GM18873 (cell line): ENCODE data around the gene SLC16A12.
"Not testable (repeated sequence)": the region's sequence is repeated elsewhere in the genome, so short reads cannot be mapped to it uniquely, and the experiment has no call there.

Experiments used
- ATAC-seq: cut with Tn5 transposase; IDR thresholded peaks from one replicate; pipeline ENCODE4 v1.9.1; 2021; ENCODE audit warnings: mild to moderate bottlenecking, moderate library complexity, moderate number of reproducible peaks; ENCODE audit not compliant: unreplicated experiment, low FRiP score

Gene SLC16A12

DNA sequence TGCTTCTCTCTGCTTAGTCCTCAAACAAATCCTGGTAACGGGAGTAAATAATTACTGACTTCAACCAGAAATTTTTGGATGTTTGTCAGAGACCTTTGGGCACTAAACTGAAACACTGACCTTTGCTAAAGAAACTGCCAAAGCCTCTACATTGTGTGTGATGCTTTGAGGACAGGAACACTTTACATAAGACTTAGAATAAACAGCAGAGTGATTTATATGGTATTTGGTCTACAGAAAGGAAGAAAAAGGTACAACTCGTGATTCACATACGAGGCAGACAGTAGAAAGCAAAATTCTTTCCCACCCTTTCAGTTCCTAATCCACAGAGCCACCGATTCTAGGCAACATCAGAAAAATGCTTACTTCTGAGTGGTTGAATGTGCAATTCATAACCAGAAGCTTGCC lies 59.8 kb downstream of the SLC16A12 start:
- ATAC-seq = no peak

DNA sequence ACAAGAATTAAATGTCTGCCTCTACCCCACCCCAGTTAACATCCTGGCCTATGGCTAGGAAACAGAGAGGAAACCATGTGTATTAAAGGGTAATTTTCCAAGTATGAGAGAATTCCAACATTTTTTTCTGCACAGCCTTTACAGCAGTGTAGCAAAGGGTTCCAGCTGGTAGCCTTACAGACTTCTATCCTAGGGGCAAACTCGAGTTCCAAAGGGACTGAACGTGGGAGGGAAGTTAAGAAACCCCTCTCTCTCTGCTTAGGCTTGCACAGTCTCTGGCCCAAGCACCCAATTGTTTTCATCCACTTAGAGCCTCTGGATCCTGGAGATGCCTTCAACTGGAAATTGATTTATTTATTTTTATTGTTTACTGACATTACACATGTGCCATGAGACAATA lies 60.3 kb downstream of the SLC16A12 start:
- ATAC-seq = no peak

DNA sequence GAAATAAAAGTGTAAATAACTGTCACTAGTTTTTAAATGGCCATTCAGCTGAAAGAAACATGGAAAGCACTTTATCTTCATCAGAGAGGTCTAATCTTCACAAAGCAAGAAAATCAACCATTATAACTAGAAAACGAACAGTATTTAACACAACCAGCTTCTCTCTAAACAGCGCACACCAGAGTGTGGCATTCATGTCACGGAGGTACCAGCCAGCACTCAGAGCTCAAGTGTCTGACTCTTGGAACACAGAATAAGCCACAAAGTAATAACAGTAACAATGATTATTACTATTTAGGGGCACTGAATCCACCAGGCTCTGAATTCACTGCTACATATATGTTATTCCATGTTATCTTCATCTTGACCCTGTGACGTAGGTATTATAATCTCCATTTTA lies 60.9 kb downstream of the SLC16A12 start:
- ATAC-seq = no peak

DNA sequence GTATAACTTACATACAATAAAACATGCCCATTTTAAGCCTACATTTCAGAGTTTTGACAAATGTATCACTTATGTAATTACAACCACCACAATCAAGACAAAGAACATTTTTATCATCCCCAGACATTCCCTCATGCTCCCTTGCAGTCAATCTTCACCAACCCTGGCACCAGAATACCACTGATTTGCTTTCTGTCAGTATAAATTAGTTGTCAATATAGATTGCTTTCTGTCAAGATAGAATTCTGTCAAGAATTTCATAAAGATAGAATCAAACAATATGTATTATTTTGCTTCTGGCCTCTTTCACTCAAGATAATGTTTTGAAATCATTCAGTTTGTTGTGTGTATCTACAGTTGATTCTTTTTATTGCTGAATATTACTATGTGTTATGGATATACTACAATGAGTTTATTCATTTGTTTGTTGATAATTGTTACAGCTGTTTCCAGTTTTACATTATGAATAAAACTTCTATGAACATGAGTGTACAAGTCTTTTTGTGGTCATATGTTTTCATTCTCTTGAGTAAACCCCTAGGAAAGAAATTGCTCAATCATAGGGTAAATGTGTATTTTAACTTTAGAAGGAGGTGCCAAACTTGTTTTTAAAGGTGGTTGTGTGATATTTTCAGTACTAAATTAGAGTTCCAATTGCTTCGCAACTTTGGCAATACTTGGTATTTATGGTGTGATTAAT lies 64.1 kb downstream of the SLC16A12 start:
- ATAC-seq = no peak

DNA sequence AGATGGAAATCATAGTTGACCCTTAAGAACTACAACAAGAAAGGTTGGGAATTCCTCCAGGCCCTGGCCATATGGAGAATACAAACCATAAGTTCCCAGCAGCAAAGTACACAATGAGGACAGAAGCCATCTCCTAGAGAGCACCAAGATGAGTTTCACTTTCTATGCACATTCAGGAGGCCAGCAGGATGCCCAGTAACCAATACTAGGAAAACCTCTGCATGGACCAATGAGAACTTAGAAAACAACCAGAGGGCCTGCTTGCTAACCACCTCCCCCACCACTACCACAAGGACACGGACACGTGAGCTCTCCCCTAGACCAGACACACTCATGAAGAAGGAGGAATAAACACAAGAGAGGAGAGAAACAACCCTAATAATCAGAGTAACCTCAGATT lies 64.8 kb downstream of the SLC16A12 start:
- ATAC-seq = no peak

DNA sequence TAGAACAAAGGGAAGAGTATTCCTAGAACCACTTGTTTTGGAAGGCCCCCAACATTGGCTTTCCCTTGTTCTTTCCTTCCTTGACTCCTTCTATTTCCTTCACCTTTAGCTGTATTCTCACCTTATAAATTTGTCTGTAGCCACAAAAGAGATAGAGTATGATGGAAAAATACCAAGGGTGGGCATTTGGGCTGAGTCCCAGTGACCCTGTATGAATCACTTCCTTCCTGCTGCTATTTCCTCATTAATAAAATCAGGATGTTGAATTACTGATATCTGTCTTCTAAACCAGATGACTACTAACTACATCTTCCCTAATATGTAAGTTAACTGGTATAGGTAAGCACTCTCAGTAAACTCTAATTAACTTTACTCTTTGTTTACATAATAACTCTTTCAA lies 65.9 kb downstream of the SLC16A12 start:
- ATAC-seq = no peak

DNA sequence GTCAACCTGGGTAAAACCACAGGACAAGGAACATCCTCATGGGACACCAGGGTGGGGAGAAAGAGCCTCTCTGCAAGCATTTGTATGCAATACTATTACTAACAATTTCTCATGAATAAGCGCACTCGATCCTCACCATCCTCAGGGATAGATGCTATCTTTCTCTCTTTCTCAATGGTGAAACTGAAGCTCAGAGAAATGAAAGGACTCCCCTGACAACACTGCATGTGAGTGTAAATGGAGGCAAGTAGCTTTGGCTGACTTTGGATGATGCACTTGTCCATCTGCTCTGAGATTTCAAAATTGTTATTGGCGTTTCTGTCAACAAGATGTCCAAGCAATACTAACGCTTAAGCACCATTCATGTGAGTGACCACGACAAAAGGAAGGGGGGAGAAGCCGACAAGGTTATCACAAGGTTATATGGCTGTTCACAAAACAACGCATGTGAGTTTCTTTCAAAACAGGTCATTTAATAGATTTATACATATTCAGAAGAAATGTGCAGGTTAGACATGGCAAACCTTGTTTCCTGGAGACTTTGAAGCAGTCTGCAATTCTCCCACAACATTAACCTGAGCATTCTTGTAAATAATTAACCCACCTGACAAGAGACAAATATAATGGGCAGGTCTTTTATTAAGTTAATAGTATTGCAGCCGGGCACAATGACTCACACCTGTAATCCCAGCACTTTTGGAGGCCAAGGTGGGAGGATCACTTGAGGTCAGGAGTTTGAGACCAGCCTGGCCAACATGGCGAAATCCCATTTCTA lies 67.0 kb downstream of the SLC16A12 start:
- ATAC-seq = no peak

DNA sequence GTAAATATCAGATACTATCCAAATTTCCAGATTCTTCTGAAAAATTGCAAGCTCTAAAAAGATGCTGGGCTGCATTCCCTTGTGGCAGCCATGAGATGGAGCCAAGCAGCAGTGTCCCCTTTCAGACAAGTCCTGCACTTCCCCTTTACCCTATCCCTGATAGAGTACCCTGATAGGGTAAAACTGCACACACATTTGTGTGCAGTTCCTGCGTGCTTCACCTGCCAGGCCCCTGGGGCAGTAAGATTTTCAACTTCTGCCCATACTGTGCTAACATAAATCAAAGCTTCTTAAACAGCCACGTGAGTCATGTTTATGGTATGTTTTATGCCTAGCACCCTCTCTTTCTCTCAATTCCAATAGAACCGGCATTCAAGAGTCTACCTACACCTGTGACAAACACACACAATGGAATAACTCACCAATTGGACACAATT lies 68.8 kb downstream of the SLC16A12 start:
- ATAC-seq = no peak

DNA sequence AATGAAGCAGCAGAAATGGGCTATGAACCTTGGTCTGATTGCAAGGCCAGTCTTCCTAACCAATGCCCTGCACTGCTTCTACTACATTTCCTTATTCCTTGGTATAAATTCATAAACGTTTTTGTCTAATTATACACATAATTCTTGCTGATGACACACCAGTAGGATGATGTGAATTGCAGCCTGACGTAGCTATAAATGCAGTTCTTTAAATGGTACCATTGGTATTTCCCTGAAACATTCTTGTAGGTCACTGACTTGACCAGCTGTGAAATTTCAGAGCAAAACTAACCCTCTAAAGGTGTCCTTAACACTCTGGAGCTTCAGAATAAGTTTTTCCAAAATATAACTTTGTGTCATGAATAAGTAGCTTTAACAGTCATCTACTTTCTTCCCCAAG lies 70.2 kb downstream of the SLC16A12 start:
- no peak for ATAC-seq

DNA sequence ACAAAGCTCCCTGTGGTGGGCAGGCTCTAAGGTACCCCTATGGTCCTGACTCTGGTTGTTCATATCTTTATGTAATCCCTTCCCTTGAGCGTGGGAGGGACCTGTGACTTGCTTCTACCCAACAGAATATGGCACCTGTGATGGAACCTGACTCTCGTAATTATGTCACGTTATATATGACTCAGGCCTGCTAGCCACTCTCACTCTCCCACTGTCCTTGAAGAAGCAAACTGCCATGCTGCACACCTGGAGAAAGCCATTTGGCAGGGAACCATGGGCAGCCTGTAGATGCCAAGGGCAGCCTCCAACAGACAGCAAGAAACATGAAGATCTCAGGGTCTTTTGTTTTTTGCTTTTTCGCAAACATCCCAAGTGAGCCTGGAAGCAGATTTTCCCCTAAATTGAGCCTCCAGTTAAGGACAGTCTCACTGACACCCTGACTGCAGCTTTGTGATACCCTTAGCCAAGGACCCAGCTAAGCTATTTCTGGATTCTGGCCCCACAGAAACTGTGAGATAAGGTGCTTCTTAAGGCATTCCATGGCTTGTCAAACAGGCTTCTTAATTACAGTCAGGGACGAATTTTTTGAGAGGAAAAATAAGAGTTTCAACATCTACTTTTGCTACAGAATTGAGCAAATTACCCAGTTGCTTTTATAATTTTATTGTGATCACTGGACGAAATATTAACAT lies 71.4 kb downstream of the SLC16A12 start:
- ATAC-seq = no peak

DNA sequence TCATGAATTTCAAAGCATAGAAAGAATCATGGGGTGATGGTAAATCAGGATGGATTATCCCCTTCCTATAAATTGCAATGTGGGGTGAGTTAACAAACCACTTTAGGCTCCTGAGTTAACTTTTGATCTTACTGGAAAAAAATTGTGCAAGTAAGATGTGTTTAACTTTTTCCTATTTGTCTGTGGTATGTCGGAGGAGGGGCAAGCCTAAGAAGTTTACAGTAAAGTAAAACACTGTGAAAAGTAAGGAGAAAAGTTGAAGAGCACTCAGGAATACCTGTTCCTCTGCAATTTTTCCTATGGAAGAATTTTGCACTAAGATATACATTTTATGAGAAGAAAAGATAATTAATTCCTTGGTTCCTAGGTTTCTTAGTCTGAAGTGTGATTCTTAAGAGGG lies 76.6 kb downstream of the SLC16A12 start:
- no peak for ATAC-seq

DNA sequence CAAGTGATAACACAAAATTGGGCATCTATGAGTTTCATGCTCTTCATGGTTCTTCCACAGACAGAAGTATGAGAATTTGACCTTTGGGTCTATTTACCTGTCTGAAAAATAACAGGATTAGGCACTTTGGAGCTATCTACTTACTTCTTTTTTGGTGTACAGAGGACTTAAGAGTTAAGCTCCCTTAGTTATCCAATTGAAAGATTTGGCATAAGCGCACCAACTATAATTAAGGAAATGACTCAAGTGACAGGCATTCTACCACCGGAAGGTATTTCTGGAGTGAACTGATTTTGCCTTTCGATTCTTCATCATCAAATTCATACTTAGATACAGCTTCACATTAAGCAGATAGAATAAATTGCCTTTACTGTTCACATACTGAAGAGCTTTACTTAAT lies 77.1 kb downstream of the SLC16A12 start:
- ATAC-seq = no peak

DNA sequence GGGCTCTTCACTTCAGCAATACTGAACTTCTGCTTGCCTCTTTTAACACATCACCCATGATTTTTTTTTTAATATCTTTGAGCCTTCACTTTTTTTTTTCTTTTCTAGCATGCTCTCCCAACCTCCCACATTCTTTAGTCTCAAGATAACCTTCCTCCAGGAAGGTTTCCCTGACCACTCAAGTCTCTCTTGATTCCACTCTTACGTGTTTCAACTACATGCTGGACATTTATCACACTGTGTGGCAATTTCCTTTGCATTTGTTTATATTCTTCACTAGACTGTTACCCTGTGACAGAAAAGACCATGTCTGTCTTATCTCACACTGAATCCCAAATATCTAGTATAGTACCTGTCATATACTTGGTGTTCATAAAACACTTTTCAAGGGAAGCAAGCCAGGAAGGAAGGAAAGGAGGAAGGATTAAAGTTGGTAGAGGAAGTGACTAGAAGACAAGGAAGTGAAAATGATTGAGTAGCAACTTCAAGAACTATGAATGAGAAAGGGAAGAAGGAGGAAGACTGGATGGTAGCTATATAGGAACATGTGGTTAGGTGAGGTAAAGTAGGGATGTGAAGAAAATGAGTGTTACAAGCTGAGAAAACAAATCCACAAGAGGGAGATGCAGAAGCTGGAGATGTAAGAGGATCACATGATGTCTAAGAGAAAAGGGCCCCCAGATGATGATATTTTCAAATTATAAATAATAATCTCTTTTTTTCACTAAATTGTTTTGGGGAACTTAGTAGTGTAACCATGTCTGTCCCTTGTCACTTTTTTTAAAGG lies 80.6 kb downstream of the SLC16A12 start:
- no peak for ATAC-seq

DNA sequence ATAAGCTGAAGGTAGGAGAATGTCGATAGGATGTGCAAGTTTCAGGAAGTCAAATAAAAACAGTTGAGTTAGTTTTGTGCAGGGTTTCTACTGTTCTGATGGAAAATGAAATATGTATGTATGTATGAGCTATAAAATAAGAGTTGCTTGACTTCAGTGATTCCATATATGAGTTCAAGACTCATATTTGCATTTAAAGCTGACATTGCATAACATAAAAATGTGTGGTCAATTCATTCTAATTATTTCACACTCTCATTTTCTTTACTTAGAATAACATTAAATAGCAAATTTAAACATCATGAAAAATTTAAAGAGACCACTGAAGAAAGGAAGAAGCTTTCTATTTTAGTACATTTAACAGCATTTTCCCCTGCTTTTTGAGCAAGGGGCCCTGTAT lies 83.2 kb downstream of the SLC16A12 start:
- no peak for ATAC-seq

DNA sequence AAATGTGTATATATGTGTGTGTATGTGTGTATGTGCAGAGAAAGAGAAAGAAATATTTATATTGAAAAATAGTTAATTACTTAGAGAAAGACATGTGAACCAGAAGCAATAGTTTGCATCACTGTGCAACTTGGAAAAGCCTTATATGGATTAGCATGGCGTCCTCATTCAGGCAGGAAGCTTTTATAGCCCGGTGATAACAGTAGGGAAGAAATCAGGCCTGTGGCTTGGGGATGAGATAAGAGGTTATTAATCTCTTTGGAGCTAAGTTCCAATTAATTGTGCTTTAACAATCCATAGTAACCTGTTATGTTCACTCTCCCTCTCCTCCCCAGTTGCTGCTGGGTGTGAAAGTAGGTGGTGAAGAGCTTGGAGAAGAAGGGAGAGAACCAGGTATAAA lies 84.5 kb downstream of the SLC16A12 start:
- ATAC-seq = no peak

DNA sequence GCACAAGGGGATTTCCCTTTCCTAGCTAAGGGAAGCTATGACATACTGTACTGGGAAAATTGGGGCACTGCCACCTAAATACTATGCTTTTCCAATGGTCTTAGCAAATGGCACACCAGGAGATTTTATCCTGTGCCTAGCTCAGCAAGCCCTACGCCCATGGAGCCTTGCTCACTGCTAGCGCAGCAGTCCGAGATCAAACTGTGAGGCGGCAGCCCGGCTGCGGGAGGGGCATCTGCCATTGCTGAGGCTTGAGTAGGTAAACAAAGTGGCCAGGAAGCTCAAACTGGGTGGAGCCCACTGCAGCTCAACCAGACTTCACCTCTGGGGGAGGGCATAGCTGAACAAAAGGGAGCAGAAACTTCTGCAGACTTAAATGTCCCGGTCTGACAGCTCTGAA lies 90.6 kb downstream of the SLC16A12 start:
- not testable (repeated sequence) for ATAC-seq

DNA sequence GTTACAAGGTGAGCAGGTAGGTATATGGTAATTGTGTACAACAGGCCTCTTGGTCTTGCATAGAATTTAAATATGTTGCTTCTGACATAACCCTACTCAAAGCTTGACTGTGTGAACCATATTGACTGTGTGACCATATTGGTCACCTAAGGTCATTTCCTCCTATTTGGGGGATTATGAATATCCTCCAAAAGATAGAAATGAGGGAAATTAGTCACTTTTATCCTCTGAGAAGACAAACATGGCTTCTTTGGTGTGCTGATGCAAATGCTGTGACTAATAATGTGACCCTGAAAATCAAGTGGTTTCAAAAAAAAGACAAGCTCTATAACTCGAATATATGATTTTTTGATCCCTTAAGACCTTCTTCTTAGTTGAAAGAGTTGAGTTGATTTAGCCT lies 93.1 kb downstream of the SLC16A12 start:
- no peak for ATAC-seq

DNA sequence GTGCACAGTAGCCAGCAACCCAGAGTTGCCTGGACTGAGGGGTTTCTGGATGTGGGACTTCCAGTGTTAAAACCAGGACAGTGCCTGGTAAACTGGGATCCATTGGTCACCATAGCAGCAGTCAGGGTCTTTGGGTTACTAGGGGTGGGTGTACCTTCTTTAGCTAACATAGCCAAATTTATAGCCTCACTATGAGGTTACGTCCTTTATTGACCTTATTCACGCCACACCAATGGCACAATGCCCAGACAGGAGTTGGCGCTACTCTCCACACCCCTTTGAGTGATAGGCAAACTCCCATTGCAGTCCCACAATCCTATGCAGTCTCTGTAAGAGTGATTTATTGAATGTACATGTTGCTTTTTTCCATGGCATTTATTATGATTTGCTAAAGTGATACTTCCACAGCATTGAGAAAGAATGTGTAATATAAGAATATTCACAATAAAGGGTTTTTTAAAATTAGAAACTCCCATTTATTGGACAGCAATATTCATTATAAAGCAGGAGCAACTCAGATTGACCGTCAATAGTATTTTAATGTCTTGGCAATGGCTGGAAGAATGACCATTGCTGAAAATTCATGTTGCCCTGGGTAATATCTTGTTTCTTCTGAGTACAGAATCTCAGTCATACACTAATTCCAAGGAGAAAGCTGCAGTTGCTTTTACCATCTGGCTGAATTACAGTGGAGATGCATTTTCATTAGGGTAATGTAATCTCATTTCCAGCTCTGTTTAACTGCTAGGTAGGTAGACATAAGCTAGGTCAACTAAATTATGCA lies 95.0 kb downstream of the SLC16A12 start:
- ATAC-seq = no peak

DNA sequence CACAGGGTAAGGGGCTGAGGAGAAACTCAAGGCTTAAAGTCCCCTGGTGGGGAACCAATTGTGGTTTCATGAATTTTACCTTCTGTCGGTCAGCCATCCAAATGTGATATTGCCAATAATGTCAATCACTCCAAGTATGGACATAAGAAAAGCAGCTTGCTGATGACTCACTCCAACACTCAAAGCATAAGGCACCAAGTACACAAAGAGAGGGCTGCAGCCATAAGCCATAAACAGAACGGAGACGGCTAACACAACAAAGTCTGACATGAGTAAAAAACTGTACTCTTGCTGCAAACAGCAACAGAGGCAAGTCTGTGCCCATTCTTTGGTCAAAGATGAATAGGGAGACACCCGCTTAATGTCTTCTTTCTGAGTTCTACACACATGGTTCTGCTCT lies 96.9 kb downstream of the SLC16A12 start:
- no peak for ATAC-seq

DNA sequence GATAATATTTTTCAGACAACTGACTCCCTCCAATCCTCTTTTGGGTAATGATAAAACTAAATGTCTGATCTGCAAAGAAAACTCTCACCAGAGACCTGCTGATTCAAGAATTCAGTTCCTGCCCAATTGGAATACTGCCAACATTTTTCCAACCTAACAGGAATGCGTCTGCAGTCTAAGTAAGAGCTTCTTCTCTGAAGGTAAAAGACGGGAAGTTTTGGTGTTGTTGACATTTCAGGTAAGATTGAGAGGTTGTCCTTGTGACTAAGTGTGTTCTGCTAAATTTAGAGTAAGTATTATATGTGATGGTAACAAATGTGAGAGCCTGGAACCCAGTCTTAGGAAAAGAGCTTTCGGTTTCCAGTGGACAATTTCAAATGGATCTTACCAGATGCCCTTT lies 103.4 kb downstream of the SLC16A12 start:
- ATAC-seq = no peak
